NCI-H1694 (cell line): ENCODE measurements around the gene SUSD4.
"Not testable (repeated sequence)": the region's sequence is repeated elsewhere in the genome, so short reads cannot be mapped to it uniquely, and the experiment has no call there.

ENCODE experiments used
- DNase-seq: peaks from one replicate; lab custom pipeline; 2025; lab: John Stamatoyannopoulos, UW

The SUSD4 gene, protein sequence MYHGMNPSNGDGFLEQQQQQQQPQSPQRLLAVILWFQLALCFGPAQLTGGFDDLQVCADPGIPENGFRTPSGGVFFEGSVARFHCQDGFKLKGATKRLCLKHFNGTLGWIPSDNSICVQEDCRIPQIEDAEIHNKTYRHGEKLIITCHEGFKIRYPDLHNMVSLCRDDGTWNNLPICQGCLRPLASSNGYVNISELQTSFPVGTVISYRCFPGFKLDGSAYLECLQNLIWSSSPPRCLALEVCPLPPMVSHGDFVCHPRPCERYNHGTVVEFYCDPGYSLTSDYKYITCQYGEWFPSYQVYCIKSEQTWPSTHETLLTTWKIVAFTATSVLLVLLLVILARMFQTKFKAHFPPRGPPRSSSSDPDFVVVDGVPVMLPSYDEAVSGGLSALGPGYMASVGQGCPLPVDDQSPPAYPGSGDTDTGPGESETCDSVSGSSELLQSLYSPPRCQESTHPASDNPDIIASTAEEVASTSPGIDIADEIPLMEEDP

GRCh38 chr1:223363856-223364684 lies at the start of gene SUSD4:
SUSD4 (minus strand) TSS chr1:223364176; CDS start chr1:223363425, 751 bp downstream.
- peak; percentile 69 for DNase-seq

- DNase-seq: no peak
These were observed 49.2 kb upstream of the SUSD4 start for GRCh38 chr1:223413216-223413615.

- DNase-seq: no peak
These were observed 47.7 kb upstream of the SUSD4 start for GRCh38 chr1:223411710-223412109.

DNA sequence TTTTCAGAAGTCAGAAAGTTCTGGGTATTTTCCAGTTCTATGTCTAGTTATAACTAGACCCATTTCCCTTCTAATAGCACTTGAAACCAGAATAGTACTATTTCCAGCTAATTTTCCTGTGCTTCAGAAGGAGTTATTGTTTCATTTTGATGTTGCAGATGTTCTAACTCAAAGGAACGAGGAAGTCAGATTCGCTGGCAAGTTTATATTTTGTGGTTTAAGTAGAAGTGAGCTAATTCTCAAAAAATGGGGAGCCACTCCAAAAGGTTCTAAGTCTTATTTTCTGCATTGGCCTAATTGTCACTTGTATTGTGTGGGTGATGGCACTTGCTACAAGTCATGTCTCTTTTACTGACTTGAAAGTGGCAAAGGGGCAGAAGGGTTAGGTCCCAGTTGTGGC lies 47.3 kb upstream of the SUSD4 start:
- no peak for DNase-seq

- no peak for DNase-seq
These were observed 46.1 kb upstream of the SUSD4 start for GRCh38 chr1:223410036-223410435.

GRCh38 chr1:223405507-223405906 lies 41.5 kb upstream of the SUSD4 start:
- no peak for DNase-seq

- no peak for DNase-seq
These were observed 39.3 kb upstream of the SUSD4 start for GRCh38 chr1:223403184-223403815.

DNA sequence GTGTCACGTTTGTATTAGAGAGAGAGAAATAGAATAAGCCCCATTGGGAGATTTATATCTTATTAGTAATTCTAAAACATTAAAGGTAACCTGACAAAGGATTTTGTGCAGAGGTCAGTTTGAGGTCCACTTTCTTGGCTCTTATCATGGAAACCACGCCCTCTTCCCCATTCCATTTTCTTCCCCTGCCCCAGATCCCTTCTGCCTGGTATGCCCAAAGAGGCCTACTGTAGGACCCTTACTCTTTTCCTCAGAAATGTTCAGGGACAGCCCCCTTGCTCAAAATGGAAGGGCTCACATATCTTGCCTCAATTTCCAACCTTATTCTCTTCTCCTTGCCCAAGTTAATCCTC lies 38.8 kb upstream of the SUSD4 start:
- DNase-seq: no peak

GRCh38 chr1:223401873-223402789 lies 38.2 kb upstream of the SUSD4 start:
- DNase-seq: no peak

DNA sequence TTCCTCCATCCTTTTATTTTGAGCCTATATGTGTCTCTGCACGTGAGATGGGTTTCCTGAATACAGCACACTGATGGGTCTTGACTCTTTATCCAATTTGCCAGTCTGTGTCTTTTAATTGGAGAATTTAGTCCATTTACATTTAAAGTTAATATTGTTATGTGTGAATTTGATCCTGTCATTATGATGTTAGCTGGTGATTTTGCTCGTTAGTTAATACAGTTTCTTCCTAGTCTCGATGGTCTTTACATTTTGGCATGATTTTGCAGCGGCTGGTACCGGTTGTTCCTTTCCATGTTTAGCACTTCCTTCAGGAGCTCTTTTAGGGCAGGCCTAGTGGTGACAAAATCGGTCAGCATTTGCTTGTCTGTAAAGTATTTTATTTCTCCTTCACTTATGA lies 35.4 kb upstream of the SUSD4 start:
- DNase-seq: not testable (repeated sequence)

- no peak for DNase-seq
These were observed 30.7 kb upstream of the SUSD4 start for GRCh38 chr1:223394706-223395105.

DNA sequence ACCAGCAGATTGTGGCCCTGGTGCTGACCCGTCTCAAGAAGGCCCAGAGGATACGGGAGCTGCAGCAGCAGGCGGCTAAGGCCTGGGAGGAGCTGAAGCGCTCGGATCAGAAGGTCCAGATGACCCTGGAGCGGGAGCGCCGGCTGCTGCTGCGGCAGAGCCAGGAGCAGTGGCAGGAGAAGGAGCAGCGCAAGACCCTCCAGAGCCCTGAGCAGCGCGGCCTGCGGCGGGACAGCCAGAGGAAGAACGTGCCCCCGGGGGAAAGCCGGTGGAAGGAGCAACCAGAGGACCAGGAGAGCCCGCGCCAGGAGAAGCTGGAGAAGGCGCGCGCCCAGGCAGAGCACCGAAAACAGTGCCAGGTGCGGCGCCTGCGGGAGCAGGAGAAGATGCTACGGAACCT lies 30.3 kb upstream of the SUSD4 start:
- DNase-seq: no peak

GRCh38 chr1:223393275-223394214 lies 29.6 kb upstream of the SUSD4 start, which contains the start of gene CCDC185:
CCDC185 (plus strand) TSS chr1:223393415; CDS start chr1:223393476, 61 bp downstream.
- DNase-seq: no peak

GRCh38 chr1:223390618-223391017 lies 26.6 kb upstream of the SUSD4 start:
- DNase-seq: no peak

DNA sequence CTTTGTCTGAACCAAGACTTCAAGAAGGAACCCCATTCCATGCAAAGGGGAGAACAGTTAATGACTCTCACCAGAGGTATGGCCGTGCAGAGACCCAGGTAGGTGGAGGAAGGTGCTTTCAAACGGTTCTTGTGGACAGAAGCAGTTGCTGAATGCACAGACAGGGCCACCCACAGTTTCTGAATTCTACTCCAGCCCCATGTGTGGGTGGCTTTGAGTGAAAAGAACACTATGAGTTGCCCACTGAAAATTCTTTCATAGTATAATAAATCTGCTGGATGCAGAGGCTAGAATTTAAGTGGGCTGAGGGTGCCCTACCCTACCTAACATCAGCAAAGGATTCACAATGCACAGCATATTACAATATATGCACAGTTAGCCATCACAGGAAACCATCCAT lies 22.0 kb upstream of the SUSD4 start:
- no peak for DNase-seq

- no peak for DNase-seq
These were observed 14.8 kb upstream of the SUSD4 start for GRCh38 chr1:223378754-223379153.

DNA sequence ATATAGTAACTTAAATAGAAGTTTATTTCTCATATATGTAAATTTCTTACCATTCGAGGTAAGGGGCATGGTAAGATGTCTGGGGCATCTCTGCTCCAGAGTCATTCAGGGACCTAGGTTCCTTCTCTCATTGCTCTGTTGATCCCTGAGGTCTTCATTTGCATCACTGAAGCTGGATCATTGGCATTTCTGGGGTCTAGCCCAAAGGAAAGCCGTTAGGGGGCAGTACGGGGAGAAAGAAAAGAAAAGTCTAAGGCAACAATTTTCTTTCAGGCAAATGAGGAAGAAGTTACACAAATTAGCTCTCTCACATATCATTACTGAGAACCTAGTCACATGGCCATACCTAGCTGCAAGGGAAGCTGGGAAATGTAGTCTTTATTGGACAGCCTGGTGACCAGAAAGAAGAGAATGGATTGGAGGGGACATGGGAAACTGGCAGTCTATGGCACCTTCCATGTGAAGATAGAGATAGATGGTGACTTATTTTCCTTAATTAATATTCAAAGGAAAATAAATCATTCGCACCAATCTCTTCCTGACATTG lies 10.2 kb upstream of the SUSD4 start:
- DNase-seq: no peak

DNA sequence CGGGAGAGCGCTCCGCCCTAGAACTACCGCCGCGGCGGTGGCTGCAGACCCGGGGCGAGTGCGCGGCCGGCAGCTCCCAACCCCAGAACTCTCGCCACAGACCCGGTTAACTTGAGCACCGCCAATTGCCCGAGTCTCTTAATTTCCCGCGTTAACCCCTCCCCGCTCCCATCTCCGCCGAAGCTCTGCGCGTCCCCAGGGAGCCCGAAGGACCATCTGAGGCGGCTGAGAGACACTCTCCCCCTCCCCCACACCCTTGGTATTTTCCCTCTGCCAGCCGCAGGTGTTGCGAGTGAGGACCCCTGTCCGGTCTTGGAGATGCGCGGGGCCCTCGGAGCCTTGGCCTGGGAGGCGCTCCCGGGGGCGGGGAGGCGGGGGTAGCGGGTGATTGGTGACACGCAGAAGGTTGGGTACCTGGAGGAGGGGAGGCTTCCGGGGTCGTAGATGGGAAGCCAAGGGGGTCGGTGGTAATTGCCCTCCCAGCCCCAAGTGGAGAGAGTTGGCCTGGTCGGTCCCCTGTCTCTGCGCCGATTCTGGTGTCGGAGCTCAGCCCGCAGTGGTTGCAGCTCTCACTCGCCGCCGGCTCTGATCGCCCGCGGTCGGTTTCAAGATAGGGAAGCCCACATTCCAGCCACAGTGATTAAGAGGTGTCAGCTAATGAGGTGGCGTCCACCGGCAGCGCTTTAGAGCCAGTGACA lies 858 bp upstream of the SUSD4 start:
- DNase-seq: no peak
